Choroid plexus epithelial cell (primary cell): Measurements from ENCODE around the gene CORO7.

Experiments used
- DNase-seq: peaks from one replicate; pipeline ENCODE4 v3.0.0-alpha.2; 2010; ENCODE audit warnings: low read depth
- H3K4me3 ChIP-seq: 2 replicates; pipeline ENCODE4 v1.5.1; 2011; ENCODE audit warnings: low read depth, mild to moderate bottlenecking, control low read depth, low read length, moderate library complexity
- CTCF ChIP-seq: conservative IDR thresholded peaks from 2 replicates; pipeline ENCODE4 v1.5.1; 2011; ENCODE audit warnings: low read depth, mild to moderate bottlenecking, control low read depth, inconsistent platforms, low read length, moderate library complexity

Gene CORO7

GRCh38 chr16:4392382-4393239 is 23.8 kb downstream of the CORO7 start:
- DNase-seq = peak; percentile 64
- no peak for TF ChIP-seq CTCF
- H3K4me3 ChIP-seq = no peak overlapping the region

- DNase-seq = no peak
- no peak overlapping the region for H3K4me3 ChIP-seq
- TF ChIP-seq CTCF = no peak
Observed at GRCh38 chr16:4391631-4392381, 24.6 kb downstream of the CORO7 start.

- no peak for DNase-seq
- peak; percentile 49 for TF ChIP-seq CTCF
- no peak overlapping the region for H3K4me3 ChIP-seq
Observed at GRCh38 chr16:4390266-4391260, 25.8 kb downstream of the CORO7 start.

GRCh38 chr16:4389051-4389955 is 27.1 kb downstream of the CORO7 start:
- no peak for TF ChIP-seq CTCF
- no peak overlapping the region for H3K4me3 ChIP-seq
- no peak for DNase-seq

GRCh38 chr16:4388271-4389021 is 27.9 kb downstream of the CORO7 start:
- TF ChIP-seq CTCF = no peak
- no peak overlapping the region for H3K4me3 ChIP-seq
- peak; percentile 65 for DNase-seq
